Progenitor cell of endocrine pancreas (in vitro differentiated cells): ENCODE measurements around the gene YY1. TPM values are rescaled to one million over a fixed set of nuclear protein-coding genes. Genes with fewer than 3 reads are reported as not detected.

Experiments used
- DNase-seq: peaks from one replicate; pipeline ENCODE4 v3.0.0; 2021; ENCODE audit warnings: low spot score; ENCODE audit not compliant: unreplicated experiment
- H3K27ac Mint-ChIP-seq: 2 replicates; pipeline ENCODE4 v1.8.0; 2021; ENCODE audit warnings: mild to moderate bottlenecking, moderate library complexity, mixed read lengths
- H3K27me3 Mint-ChIP-seq: 2 replicates; pipeline ENCODE4 v1.8.0; 2021; ENCODE audit warnings: mixed read lengths
- H3K36me3 Mint-ChIP-seq: 2 replicates; pipeline ENCODE4 v1.8.0; 2022; ENCODE audit warnings: mixed read lengths; ENCODE audit not compliant: insufficient read depth
- H3K4me1 Mint-ChIP-seq: 2 replicates; pipeline ENCODE4 v1.8.0; 2021; ENCODE audit warnings: low read depth, mixed read lengths
- H3K4me3 Mint-ChIP-seq: 2 replicates; pipeline ENCODE4 v1.8.0; 2021; ENCODE audit warnings: low read depth, mild to moderate bottlenecking, moderate library complexity, mixed read lengths
- H3K9me3 Mint-ChIP-seq: 2 replicates; pipeline ENCODE4 v1.8.0; 2021; ENCODE audit warnings: low read depth, mixed read lengths
- total RNA-seq: library from RNA; stranded (reverse); gene quantifications from 2 replicates; pipeline ENCODE4 v1.2.1, GENCODE V29; 2021
- TF ChIP-seq, protein P1 (sequence below): fragments of 200-600 bp; sonication (generic); IDR thresholded peaks from one replicate; pipeline ENCODE4 v1.5.0; 2021; ENCODE audit warnings: antibody characterized with exemption, mild to moderate bottlenecking; ENCODE audit not compliant: unreplicated experiment

Gene YY1
- total RNA-seq, 1 donor from 2014 or later: 90.2 TPM

GRCh38 chr14:100291305-100292075 lies 52.5 kb downstream of the YY1 start:
- Mint-ChIP-seq H3K4me3 (no peak overlapping the region), H3K9me3 (no peaks in the 10 kb centered on the region), H3K36me3 (peaks cover 2% of the 10 kb centered on the region), H3K27me3 (no peaks in the 10 kb centered on the region), H3K4me1 (no peaks in the 10 kb centered on the region), H3K27ac (no peak overlapping the region)
- TF ChIP-seq, protein P1, sequence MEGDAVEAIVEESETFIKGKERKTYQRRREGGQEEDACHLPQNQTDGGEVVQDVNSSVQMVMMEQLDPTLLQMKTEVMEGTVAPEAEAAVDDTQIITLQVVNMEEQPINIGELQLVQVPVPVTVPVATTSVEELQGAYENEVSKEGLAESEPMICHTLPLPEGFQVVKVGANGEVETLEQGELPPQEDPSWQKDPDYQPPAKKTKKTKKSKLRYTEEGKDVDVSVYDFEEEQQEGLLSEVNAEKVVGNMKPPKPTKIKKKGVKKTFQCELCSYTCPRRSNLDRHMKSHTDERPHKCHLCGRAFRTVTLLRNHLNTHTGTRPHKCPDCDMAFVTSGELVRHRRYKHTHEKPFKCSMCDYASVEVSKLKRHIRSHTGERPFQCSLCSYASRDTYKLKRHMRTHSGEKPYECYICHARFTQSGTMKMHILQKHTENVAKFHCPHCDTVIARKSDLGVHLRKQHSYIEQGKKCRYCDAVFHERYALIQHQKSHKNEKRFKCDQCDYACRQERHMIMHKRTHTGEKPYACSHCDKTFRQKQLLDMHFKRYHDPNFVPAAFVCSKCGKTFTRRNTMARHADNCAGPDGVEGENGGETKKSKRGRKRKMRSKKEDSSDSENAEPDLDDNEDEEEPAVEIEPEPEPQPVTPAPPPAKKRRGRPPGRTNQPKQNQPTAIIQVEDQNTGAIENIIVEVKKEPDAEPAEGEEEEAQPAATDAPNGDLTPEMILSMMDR: no peak
- DNase-seq: no peak

GRCh38 chr14:100292301-100292775 lies 53.4 kb downstream of the YY1 start:
- no peak overlapping the region for H3K27ac Mint-ChIP-seq
- H3K9me3 Mint-ChIP-seq: no peaks in the 10 kb centered on the region
- TF ChIP-seq, protein P1: no peak
- H3K27me3 Mint-ChIP-seq: no peaks in the 10 kb centered on the region
- H3K4me1 Mint-ChIP-seq: no peaks in the 10 kb centered on the region
- H3K4me3 Mint-ChIP-seq: no peak overlapping the region
- DNase-seq: no peak
- H3K36me3 Mint-ChIP-seq: peaks cover 2% of the 10 kb centered on the region

DNA sequence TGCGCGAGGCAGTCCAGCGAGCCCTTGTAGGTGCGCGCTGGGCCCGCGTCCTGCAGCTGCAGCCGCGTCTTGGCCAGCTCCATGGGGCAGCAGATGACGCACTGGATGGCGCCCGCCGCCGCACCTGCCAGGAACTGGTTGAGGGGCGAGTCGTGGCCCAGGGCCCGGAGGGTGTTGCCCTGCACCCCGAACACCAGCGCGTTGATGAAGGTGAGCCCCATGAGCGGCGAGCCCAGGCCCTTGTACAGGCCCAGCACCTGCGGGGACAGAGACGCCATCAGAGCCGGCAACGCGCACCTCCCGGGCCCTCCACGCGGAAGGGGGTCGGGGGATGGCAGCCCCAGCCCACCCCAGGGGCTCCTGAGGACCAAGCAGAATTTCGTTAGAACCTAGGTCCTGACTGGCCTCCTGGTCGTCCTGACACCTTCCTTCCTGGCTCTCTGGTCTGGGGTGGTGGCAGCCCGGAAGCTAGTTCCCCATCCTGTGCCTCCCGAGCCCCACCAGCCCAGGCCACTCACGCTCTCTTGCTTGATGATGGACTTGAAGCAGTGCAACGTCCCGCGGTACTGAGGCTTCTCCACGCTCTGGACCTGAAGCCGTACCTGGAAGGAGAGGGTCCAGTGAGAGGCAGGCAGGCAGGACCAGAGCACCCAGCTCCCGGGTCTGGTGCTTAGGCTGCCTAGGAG lies 54.0 kb downstream of the YY1 start:
- no peak for DNase-seq
- TF ChIP-seq, protein P1: no peak
- Mint-ChIP-seq H3K9me3 (no peaks in the 10 kb centered on the region), H3K36me3 (peaks cover 2% of the 10 kb centered on the region), H3K27ac (no peak overlapping the region), H3K4me3 (no peak overlapping the region), H3K27me3 (no peaks in the 10 kb centered on the region), H3K4me1 (no peaks in the 10 kb centered on the region)

GRCh38 chr14:100293497-100294212 lies 54.7 kb downstream of the YY1 start:
- no peaks in the 10 kb centered on the region for H3K4me1 Mint-ChIP-seq
- H3K36me3 Mint-ChIP-seq: peaks cover 5% of the 10 kb centered on the region
- H3K4me3 Mint-ChIP-seq: no peak overlapping the region
- H3K27me3 Mint-ChIP-seq: no peaks in the 10 kb centered on the region
- TF ChIP-seq, protein P1: no peak
- no peak overlapping the region for H3K27ac Mint-ChIP-seq
- no peaks in the 10 kb centered on the region for H3K9me3 Mint-ChIP-seq
- DNase-seq: no peak
